ENCODE measurements around the gene PRKAR1A.

DNA sequence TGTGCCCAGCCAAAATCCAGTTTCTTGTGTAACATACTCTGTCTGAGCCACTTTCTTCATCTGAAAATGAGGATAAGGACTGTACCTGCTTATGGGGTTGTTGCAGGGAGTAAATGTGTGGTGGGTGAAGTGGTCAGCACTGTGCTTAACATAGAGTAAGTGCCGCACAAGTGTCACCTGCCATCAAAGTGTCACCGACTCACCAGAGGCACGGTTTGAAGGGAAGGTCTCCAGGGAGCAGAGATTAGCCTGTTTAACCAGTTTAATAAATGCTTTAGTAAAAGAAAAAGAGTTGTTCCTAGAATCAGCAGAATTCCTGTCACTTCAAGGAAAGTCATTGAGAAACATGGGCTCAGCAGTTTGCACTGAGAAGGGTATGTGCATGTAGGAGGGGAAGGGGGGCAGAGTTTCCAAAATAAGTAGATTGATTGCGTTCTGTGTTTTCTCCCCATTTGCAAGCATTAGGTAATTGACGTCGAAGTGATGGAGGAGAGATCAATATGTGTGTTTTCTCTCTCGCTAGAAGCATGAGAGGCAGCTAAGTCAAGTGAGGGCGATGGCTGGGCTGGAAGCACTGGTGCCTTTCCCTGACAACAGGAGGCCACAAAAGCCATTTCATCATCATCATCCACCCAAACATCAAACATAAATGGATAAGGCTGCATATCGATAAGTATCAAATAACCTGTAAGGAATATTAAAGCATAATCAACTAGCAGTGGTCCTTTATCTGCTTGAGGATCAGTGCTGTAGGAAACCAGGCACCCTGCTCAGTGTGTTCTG, 69.8 kb downstream of the PRKAR1A start:
- TF ChIP-seq POLR2A (IDR thresholded peaks at IDR 0.05; ENCODE audit: extremely low read depth, insufficient read length), result no peak
- TF ChIP-seq, protein P1, sequence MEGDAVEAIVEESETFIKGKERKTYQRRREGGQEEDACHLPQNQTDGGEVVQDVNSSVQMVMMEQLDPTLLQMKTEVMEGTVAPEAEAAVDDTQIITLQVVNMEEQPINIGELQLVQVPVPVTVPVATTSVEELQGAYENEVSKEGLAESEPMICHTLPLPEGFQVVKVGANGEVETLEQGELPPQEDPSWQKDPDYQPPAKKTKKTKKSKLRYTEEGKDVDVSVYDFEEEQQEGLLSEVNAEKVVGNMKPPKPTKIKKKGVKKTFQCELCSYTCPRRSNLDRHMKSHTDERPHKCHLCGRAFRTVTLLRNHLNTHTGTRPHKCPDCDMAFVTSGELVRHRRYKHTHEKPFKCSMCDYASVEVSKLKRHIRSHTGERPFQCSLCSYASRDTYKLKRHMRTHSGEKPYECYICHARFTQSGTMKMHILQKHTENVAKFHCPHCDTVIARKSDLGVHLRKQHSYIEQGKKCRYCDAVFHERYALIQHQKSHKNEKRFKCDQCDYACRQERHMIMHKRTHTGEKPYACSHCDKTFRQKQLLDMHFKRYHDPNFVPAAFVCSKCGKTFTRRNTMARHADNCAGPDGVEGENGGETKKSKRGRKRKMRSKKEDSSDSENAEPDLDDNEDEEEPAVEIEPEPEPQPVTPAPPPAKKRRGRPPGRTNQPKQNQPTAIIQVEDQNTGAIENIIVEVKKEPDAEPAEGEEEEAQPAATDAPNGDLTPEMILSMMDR (IDR thresholded peaks at IDR 0.05; ENCODE audit: low read depth, low read length), result no peak
- TF ChIP-seq, protein P2, sequence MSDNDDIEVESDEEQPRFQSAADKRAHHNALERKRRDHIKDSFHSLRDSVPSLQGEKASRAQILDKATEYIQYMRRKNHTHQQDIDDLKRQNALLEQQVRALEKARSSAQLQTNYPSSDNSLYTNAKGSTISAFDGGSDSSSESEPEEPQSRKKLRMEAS (IDR thresholded peaks at IDR 0.05; ENCODE audit: low read depth, low read length), result no peak
